K562 (cell line): ENCODE data around the gene MINK1. TPM values are rescaled to one million over a fixed set of nuclear protein-coding genes. Genes with fewer than 3 reads are reported as not detected.
A peak's percentile ranks its signal among the peaks of the same experiment; 100 is the strongest.

Experiments used
- C11orf30 ChIP-seq: fragments of 450-650 bp; IDR thresholded peaks from 2 replicates; pipeline ENCODE4 v1.6.1; 2016; ENCODE audit warnings: low read depth, mild to moderate bottlenecking
- CHD2 ChIP-seq: IDR thresholded peaks from 2 replicates; pipeline ENCODE4 v1.6.1; 2011; ENCODE audit warnings: low read depth, low read length
- DPF2 ChIP-seq: fragments of 450-650 bp; IDR thresholded peaks from 2 replicates; pipeline ENCODE4 v1.6.1; 2016
- ELF1 ChIP-seq: fragments of 200-800 bp; sonication (Bioruptor generic); IDR thresholded peaks from 2 replicates; pipeline ENCODE4 v1.6.1; 2016; ENCODE audit warnings: missing genetic modification characterization, missing compliant biosample characterization
- FOXA1 ChIP-seq: fragments of 450-650 bp; IDR thresholded peaks from 2 replicates; pipeline ENCODE4 v1.6.1; 2016; ENCODE audit warnings: mild to moderate bottlenecking, borderline replicate concordance
- FOXJ3 ChIP-seq: sonication (generic); formaldehyde crosslinking; IDR thresholded peaks from 2 replicates; pipeline ENCODE4 v1.4.0; 2020; ENCODE audit warnings: mild to moderate bottlenecking, missing genetic modification reagents
- HMGN3 ChIP-seq: IDR thresholded peaks from 2 replicates; pipeline ENCODE4 v1.6.1; 2011; ENCODE audit warnings: borderline replicate concordance, low read depth, mild to moderate bottlenecking, mixed read lengths, low read length; ENCODE audit not compliant: insufficient read length; ENCODE audit errors: extremely low read depth
- KDM1A ChIP-seq, 2 experiments: fragments of 450-650 bp; IDR thresholded peaks; 2 replicates each; pipeline ENCODE4 v1.6.1; 2016; ENCODE audit warnings: mild to moderate bottlenecking in 2 of 2
- KLF6 ChIP-seq: fragments of 250-450 bp; sonication (Bioruptor Pico); IDR thresholded peaks from 2 replicates; pipeline ENCODE4 v1.4.0; 2020; ENCODE audit warnings: mild to moderate bottlenecking, moderate library complexity, borderline replicate concordance
- PCBP2 ChIP-seq: fragments of 200-400 bp; formaldehyde crosslinking; IDR thresholded peaks from 2 replicates; pipeline ENCODE4 v1.6.1; 2018; ENCODE audit warnings: low read length, low read depth, mild to moderate bottlenecking, moderate library complexity; ENCODE audit not compliant: poor library complexity, severe bottlenecking
- PHTF2 ChIP-seq: fragments of 250-450 bp; sonication (Bioruptor Pico); IDR thresholded peaks from 2 replicates; pipeline ENCODE4 v1.5.0; 2021; ENCODE audit warnings: mild to moderate bottlenecking
- SNIP1 ChIP-seq: fragments of 450-650 bp; IDR thresholded peaks from 2 replicates; pipeline ENCODE4 v1.7.1; 2017; ENCODE audit warnings: low read depth, mild to moderate bottlenecking
- SOX6 ChIP-seq: fragments of 450-650 bp; IDR thresholded peaks from 2 replicates; pipeline ENCODE4 v1.6.1; 2014; ENCODE audit warnings: mild to moderate bottlenecking
- TBL1XR1 ChIP-seq, 2 experiments: IDR thresholded peaks; 2 replicates each; pipeline ENCODE4 v1.6.1; 2012; ENCODE audit warnings: improper control_type of control experiment in 2 of 2, low read length in 2 of 2, mild to moderate bottlenecking in 1 of 2
- XRCC5 ChIP-seq: fragments of 200-400 bp; formaldehyde crosslinking; IDR thresholded peaks from 2 replicates; pipeline ENCODE4 v1.6.1; 2017; ENCODE audit warnings: low read depth, mild to moderate bottlenecking, low read length
- ZNF174 ChIP-seq: fragments of 250-450 bp; sonication (Bioruptor Pico); IDR thresholded peaks from 2 replicates; pipeline ENCODE4 v1.4.0; 2020; ENCODE audit warnings: mild to moderate bottlenecking
- ZNF717 ChIP-seq: fragments of 250-450 bp; sonication (Bioruptor Pico); IDR thresholded peaks from 2 replicates; pipeline ENCODE4 v1.5.0; 2021
- polyA plus RNA-seq, 8 experiments: library from polyadenylated mRNA; depleted of rRNA in 4 of 8; stranded (reverse) in 5 of 8; unstranded in 3 of 8; fragments of >200 nt; fragmentation: Nextera tagmentation in 2 of 8; fragmentation: Illumina TruSeq in 1 of 8; extraction: Ambion mirVana in 2 of 8; extraction: Trizol in 1 of 8; gene quantifications; 2 replicates each; pipeline versions ENCODE4 v1.2.1 to v1.2.3, GENCODE V29; 2011 to 2014; ENCODE audit warnings: inconsistent platforms in 1 of 8, missing spikeins in 1 of 8
- total RNA-seq, 7 experiments: library from RNA; depleted of rRNA in 6 of 7; stranded (reverse); fragments of >200 nt in 6 of 7; fragmentation: Illumina TruSeq in 2 of 7; extraction: Trizol in 2 of 7; gene quantifications; 2 replicates each; pipeline versions ENCODE4 v1.2.1 to v1.2.3, GENCODE V29; 2011 to 2021; ENCODE audit warnings: low replicate concordance in 1 of 7
- TF ChIP-seq, protein P1 (sequence below): sonication (generic); formaldehyde crosslinking; IDR thresholded peaks from 2 replicates; pipeline ENCODE4 v1.9.0; 2022; ENCODE audit warnings: mild to moderate bottlenecking, missing genetic modification reagents
- TF ChIP-seq, protein P2 (sequence below): fragments of 200-800 bp; sonication (Bioruptor generic); IDR thresholded peaks from 2 replicates; pipeline ENCODE4 v1.6.1; 2016; ENCODE audit warnings: missing genetic modification characterization, missing compliant biosample characterization
- TF ChIP-seq, protein P3 (sequence below), 2 experiments: fragments of 250-450 bp in 1 of 2; fragments of 450-650 bp in 1 of 2; sonication (Bioruptor Pico) in 1 of 2; IDR thresholded peaks; 2 replicates each; pipeline versions ENCODE4 v1.6.1 to v1.8.0; 2016 to 2021; ENCODE audit warnings: mild to moderate bottlenecking in 2 of 2, moderate library complexity in 2 of 2, missing compliant biosample characterization in 1 of 2, missing genetic modification characterization in 1 of 2
- TF ChIP-seq, protein P4 (sequence below): IDR thresholded peaks from 2 replicates; pipeline ENCODE4 v1.6.1; 2012; ENCODE audit warnings: low read depth, low read length, improper control_type of control experiment, borderline replicate concordance

MINK1 gene
- total and polyA plus RNA-seq, 9 of the 15 experiments (the other 6 are each of a cell fraction or from before 2014, with no cell fraction given), result 0.11 to 54.2 (median 14.9) TPM

DNA sequence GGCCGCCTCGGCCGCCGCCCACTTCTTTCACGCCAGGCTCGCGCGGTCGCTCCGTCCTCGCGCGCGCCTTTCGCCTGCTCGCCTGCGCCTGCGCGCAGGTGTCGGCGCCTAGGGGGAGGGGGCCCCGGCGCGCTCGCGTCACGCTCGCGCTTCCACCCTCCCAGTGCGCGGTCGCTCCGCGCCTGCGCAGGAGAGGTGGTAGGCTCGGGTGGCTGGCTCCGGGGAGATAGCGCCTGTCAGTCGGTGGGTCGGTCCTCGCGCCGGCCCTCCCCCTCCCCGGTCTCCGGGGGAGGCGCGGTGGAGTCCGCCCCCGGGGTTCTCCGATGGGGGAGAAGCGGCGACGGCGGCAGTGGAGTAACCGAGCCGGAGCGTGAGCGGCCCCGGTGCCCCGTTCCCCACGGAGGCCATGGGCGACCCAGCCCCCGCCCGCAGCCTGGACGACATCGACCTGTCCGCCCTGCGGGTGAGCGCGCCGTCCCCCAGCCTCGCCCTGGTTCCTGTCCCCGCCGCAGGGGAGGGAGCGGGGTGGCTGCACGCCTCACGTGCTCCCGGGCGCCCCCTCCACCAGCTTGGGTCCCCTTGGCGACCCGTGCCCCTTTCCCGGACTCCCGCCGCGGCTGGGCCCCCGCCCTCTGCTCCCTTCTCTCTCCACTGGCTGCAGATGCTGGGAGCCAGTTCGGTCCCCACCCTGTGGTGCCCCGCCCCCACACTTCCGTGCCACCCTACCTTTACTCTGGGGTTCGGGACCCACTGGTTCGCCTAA lies at the start of gene MINK1 (continued):
- TF ChIP-seq ZNF717 (CRISPR knock-in tag), result no peak
- no peak for TF ChIP-seq C11orf30
- TF ChIP-seq ZNF174 (CRISPR knock-in tag), result no peak
- TF ChIP-seq FOXJ3 (CRISPR knock-in tag), result no peak
- TF ChIP-seq CHD2, result peak; percentile 91
- no peak for TF ChIP-seq XRCC5
- no peak for TF ChIP-seq SNIP1
- TF ChIP-seq, protein P1, sequence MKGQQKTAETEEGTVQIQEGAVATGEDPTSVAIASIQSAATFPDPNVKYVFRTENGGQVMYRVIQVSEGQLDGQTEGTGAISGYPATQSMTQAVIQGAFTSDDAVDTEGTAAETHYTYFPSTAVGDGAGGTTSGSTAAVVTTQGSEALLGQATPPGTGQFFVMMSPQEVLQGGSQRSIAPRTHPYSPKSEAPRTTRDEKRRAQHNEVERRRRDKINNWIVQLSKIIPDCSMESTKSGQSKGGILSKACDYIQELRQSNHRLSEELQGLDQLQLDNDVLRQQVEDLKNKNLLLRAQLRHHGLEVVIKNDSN (CRISPR knock-in tag), result peak; percentile 14; the same call in 1 of the 2 replicates
- TF ChIP-seq, protein P2, sequence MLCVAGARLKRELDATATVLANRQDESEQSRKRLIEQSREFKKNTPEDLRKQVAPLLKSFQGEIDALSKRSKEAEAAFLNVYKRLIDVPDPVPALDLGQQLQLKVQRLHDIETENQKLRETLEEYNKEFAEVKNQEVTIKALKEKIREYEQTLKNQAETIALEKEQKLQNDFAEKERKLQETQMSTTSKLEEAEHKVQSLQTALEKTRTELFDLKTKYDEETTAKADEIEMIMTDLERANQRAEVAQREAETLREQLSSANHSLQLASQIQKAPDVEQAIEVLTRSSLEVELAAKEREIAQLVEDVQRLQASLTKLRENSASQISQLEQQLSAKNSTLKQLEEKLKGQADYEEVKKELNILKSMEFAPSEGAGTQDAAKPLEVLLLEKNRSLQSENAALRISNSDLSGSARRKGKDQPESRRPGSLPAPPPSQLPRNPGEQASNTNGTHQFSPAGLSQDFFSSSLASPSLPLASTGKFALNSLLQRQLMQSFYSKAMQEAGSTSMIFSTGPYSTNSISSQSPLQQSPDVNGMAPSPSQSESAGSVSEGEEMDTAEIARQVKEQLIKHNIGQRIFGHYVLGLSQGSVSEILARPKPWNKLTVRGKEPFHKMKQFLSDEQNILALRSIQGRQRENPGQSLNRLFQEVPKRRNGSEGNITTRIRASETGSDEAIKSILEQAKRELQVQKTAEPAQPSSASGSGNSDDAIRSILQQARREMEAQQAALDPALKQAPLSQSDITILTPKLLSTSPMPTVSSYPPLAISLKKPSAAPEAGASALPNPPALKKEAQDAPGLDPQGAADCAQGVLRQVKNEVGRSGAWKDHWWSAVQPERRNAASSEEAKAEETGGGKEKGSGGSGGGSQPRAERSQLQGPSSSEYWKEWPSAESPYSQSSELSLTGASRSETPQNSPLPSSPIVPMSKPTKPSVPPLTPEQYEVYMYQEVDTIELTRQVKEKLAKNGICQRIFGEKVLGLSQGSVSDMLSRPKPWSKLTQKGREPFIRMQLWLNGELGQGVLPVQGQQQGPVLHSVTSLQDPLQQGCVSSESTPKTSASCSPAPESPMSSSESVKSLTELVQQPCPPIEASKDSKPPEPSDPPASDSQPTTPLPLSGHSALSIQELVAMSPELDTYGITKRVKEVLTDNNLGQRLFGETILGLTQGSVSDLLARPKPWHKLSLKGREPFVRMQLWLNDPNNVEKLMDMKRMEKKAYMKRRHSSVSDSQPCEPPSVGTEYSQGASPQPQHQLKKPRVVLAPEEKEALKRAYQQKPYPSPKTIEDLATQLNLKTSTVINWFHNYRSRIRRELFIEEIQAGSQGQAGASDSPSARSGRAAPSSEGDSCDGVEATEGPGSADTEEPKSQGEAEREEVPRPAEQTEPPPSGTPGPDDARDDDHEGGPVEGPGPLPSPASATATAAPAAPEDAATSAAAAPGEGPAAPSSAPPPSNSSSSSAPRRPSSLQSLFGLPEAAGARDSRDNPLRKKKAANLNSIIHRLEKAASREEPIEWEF (CRISPR knock-in tag), result no peak
- no peak for TF ChIP-seq DPF2
- TF ChIP-seq, protein P3, sequence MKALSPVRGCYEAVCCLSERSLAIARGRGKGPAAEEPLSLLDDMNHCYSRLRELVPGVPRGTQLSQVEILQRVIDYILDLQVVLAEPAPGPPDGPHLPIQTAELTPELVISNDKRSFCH (CRISPR knock-in tag; IDR thresholded peaks at IDR 0.05), result no peak
- TF ChIP-seq, protein P3 (tag; IDR thresholded peaks at IDR 0.05), result no peak
- no peak for TF ChIP-seq FOXA1
- 0 out of 2 replicates have a peak, but pooled peaks have one; percentile 5 for TF ChIP-seq SOX6
- TF ChIP-seq TBL1XR1 (IDR thresholded peaks at IDR 0.05; ENCODE audit: low read length in 2 of 2), result no peak
- peak; percentile 49 for TF ChIP-seq HMGN3
- TF ChIP-seq PCBP2, result no peak
- TF ChIP-seq ELF1, result no peak
- peak in 1 of 2 experiments; percentile 36; a peak in 1 of 4 replicates for TF ChIP-seq KDM1A (IDR thresholded peaks at IDR 0.05)
- TF ChIP-seq, protein P4, sequence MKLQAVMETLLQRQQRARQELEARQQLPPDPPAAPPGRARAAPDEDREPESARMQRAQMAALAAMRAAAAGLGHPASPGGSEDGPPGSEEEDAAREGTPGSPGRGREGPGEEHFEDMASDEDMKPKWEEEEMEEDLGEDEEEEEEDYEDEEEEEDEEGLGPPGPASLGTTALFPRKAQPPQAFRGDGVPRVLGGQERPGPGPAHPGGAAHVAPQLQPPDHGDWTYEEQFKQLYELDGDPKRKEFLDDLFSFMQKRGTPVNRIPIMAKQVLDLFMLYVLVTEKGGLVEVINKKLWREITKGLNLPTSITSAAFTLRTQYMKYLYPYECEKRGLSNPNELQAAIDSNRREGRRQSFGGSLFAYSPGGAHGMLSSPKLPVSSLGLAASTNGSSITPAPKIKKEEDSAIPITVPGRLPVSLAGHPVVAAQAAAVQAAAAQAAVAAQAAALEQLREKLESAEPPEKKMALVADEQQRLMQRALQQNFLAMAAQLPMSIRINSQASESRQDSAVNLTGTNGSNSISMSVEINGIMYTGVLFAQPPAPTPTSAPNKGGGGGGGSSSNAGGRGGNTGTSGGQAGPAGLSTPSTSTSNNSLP, result no peak
- no peak for TF ChIP-seq PHTF2 (CRISPR knock-in tag)
- no peak for TF ChIP-seq KLF6
